Ectodermal cell (in vitro differentiated cells): ENCODE measurements around the gene ANKH.

Experiments
- H3K27ac ChIP-seq: 2 replicates; pipeline ENCODE4 v1.7.0; 2013; ENCODE audit warnings: mild to moderate bottlenecking, low read depth, low read length; ENCODE audit not compliant: insufficient read depth, poor library complexity, severe bottlenecking
- H3K27me3 ChIP-seq: 2 replicates; pipeline ENCODE4 v1.7.0; 2013; ENCODE audit warnings: mild to moderate bottlenecking, low read length; ENCODE audit not compliant: insufficient read depth, control insufficient read depth, poor library complexity, severe bottlenecking
- H3K36me3 ChIP-seq: one replicate; pipeline ENCODE4 v1.7.0; 2013; ENCODE audit warnings: low read length; ENCODE audit not compliant: control insufficient read depth, insufficient read depth
- H3K4me1 ChIP-seq: one replicate; pipeline ENCODE4 v1.7.0; 2013; ENCODE audit warnings: low read length; ENCODE audit not compliant: control insufficient read depth, insufficient read depth
- H3K4me3 ChIP-seq: 2 replicates; pipeline ENCODE4 v1.7.0; 2013; ENCODE audit warnings: low read depth, low read length, control low read depth; ENCODE audit not compliant: insufficient read depth
- H3K9me3 ChIP-seq: 2 replicates; pipeline ENCODE4 v1.7.0; 2013; ENCODE audit warnings: mild to moderate bottlenecking, low read length, moderate library complexity; ENCODE audit not compliant: control insufficient read depth
- WGBS, 2 experiments: methylation state at CpG; one replicate each; pipeline ENCODE4 v1.1.7; 2013; ENCODE audit warnings: missing lambda C conversion rate in 2 of 2; 5-methylcytosine and 5-hydroxymethylcytosine counted together

ANKH gene

DNA sequence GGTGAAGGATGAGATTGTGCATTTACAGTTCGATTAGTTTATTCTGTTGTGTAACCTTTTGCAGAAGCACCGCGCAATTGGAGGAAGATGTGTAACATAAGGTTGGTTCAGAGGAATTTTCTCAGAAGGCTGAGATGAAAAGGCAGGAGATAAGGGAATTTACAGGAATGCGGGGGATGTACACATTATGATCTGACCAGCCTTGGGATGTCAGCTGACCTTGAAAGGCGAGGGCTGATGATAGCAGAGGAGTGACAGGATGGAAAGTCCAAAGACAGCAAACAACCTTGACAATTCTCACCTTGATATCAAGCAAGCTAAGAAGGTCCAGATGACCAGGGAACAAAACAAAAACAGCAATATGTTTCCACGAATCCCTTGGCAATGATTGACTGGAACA lies 118.3 kb downstream of the ANKH start:
- WGBS, 2 experiments = 95% methylated on average over 6 of the region's 6 CpGs
- no peaks in the 10 kb centered on the region for H3K27me3 ChIP-seq

DNA sequence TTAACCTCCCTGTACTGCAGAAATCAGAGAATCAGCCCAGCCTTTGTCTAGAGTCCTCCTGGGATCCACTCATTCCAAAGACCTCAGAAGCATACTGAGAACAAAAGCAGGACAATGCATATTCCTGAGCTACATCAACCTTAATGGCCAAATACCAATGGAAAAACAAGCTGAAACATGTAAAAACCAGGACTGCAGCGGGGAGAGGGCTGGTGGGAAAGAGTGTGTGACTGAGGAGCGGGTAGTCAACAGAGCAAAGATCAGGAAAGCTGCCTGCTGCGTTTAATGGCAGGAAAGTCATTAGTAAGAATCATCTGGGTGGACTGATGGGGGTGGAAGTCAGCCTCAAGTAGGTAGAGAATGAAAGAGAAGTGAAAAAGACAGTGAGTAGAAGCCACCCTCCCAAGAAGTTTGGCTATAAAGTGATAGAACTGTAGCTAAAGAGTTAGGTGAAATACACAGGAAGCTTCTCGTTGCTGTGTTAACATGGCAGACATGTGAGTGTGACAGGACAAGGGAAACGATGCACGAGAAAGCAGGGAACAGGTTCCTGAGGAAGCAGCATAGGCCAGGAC lies 119.0 kb downstream of the ANKH start:
- Histone ChIP-seq H3K4me3 (no peak overlapping the region), H3K4me1 (no peaks in the 10 kb centered on the region), H3K9me3 (no peaks in the 10 kb centered on the region), H3K27me3 (no peaks in the 10 kb centered on the region), H3K27ac (no peak overlapping the region), H3K36me3 (no peaks in the 10 kb centered on the region)
- 77 to 83% methylated on average over 6 of the region's 6 CpGs for WGBS, 2 experiments

More for the DNA sequence above, 118.3 kb downstream of the ANKH start:
- Histone ChIP-seq H3K36me3 (no peaks in the 10 kb centered on the region), H3K27ac (no peak overlapping the region), H3K4me1 (no peaks in the 10 kb centered on the region), H3K9me3 (no peaks in the 10 kb centered on the region), H3K4me3 (no peak overlapping the region)

DNA sequence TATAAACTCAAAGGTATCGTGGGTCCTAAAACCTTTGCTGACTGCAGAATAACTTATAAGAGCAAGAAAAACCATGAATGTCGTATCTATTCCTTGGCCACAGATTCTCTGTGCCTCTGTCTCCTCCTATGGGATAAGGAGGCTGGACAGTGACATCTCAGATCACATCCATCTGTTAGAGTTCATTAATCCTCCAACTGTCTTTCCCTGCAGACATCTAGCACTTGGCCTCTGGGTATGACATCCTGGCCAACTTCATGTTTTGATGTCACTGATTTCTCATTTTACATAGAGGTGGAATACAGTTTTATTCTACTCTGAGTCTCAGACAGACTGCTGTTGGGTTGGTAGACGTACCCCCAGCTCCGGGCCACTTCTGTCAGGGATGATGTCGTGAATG lies 120.9 kb downstream of the ANKH start:
- no peaks in the 10 kb centered on the region for H3K36me3 ChIP-seq
- H3K4me1 ChIP-seq = no peaks in the 10 kb centered on the region
- H3K4me3 ChIP-seq = no peak overlapping the region
- no peaks in the 10 kb centered on the region for H3K27me3 ChIP-seq
- no peaks in the 10 kb centered on the region for H3K9me3 ChIP-seq
- H3K27ac ChIP-seq = no peak overlapping the region
- WGBS, 2 experiments = 94% methylated on average over 5 of the region's 5 CpGs

DNA sequence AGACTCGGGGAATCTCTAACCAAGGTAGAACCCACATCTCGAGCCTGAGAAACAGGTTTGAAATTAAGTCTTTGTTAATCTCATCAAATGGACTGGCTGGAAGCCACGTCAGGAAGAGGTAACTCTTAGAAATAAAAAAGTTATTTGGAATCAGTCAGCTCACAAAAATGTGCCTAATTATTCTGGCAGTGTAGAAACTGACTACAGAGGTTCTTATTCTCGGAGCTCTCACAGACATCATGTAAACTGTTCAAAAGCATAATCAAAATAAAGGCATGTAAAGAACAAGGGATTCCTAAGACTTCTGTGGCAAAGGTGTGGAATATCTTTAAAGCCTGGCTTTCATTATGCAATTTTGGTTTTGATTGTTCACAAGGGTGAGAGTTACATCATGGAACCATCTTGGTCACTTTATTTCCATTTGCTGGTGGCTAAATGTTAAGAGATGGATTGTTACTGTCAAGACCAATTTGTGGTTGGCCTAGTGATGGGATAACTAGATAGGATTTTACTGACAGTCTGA lies 121.9 kb downstream of the ANKH start:
- Histone ChIP-seq H3K4me3 (no peak overlapping the region), H3K4me1 (no peaks in the 10 kb centered on the region), H3K9me3 (no peaks in the 10 kb centered on the region), H3K27me3 (no peaks in the 10 kb centered on the region), H3K27ac (no peak overlapping the region), H3K36me3 (no peaks in the 10 kb centered on the region)
- WGBS, 2 experiments = 92% methylated on average over 4 of the region's 4 CpGs

DNA sequence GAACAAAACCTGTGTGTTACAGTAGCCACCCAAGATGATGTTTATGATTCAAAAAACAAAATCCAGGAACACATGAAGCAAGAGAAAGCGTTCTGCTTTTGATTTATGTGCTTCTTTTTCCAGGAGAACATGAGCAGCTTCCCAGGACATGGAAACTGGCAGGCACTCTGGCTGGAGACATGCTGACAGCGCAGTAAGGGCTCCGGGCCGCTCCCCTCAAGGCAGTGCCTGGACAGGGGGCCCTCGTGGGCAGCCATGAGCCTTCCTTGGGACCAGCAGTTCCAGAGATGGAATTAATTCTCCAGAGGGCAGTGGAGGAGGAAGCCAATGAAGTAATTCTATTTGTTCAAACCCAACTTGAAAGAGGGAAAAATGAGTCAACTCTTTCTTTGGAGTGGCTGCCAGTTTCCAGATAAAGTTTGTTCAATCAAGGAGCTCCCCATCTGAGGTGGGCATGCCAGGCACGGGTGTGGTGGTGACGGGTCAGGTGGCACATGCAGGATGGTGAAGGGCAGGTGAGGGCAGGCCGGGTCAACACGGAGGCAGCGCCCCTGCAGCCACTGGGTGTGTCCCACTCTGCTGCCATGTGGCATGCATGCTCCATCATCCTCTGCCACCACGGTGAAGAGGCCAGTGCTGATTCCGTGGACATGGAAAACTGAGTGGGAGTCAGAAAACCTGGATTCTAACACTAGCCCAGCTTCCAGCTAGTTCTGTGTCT lies 123.2 kb downstream of the ANKH start:
- no peak overlapping the region for H3K4me3 ChIP-seq
- 95 to 96% methylated on average over 12 of the region's 12 CpGs for WGBS, 2 experiments

DNA sequence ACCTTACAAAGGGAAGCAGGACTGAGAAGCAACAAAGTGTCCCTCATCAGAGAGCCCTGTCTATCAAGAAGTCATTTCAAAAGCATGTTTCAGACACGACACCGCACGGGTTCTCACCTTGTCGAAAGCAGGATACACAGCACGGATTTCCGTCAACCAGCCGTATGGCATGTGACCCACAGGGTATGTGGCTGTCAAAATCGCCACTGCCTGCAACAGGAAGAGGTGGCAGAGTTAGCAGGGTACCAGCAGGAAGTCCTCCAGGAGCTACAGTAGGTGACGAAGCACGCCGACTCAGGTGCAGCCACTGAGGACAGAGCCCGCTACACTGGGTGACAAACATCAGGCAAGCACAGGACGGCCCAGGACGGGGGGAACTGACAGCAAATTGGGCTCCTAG lies 125.8 kb downstream of the ANKH start:
- H3K9me3 ChIP-seq = no peaks in the 10 kb centered on the region
- no peaks in the 10 kb centered on the region for H3K36me3 ChIP-seq
- H3K27me3 ChIP-seq = no peaks in the 10 kb centered on the region
- 91% methylated on average over 14 of the region's 14 CpGs for WGBS, 2 experiments
- no peak overlapping the region for H3K4me3 ChIP-seq
- peaks cover 12% of the 10 kb centered on the region for H3K4me1 ChIP-seq
- H3K27ac ChIP-seq = no peak overlapping the region

More for the DNA sequence above, 123.2 kb downstream of the ANKH start:
- no peaks in the 10 kb centered on the region for H3K9me3 ChIP-seq
- H3K36me3 ChIP-seq = no peaks in the 10 kb centered on the region
- H3K27me3 ChIP-seq = no peaks in the 10 kb centered on the region
- no peak overlapping the region for H3K27ac ChIP-seq
- no peaks in the 10 kb centered on the region for H3K4me1 ChIP-seq

DNA sequence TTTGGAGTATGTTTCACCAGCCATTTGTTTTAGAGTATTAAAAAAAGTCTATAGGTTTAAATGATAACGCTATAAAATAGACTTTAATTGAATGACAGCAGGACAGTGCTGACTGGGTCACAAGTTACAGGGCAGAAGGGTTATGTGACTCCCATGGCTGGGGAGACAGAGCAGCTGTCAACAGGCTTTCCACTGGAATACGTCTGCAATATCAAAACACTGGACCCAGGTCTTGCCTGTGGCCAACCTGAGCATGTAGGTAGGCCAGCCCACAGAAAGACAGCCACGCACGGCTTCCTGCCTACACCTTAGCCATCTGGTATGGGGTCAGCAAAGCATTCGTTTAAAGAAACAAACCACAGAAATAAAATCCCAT lies 126.4 kb downstream of the ANKH start:
- H3K4me1 ChIP-seq = peaks cover 12% of the 10 kb centered on the region
- no peak overlapping the region for H3K4me3 ChIP-seq
- H3K36me3 ChIP-seq = no peaks in the 10 kb centered on the region
- 94 to 96% methylated on average over 5 of the region's 5 CpGs for WGBS, 2 experiments
- H3K27ac ChIP-seq = no peak overlapping the region
- no peaks in the 10 kb centered on the region for H3K27me3 ChIP-seq
- no peaks in the 10 kb centered on the region for H3K9me3 ChIP-seq

DNA sequence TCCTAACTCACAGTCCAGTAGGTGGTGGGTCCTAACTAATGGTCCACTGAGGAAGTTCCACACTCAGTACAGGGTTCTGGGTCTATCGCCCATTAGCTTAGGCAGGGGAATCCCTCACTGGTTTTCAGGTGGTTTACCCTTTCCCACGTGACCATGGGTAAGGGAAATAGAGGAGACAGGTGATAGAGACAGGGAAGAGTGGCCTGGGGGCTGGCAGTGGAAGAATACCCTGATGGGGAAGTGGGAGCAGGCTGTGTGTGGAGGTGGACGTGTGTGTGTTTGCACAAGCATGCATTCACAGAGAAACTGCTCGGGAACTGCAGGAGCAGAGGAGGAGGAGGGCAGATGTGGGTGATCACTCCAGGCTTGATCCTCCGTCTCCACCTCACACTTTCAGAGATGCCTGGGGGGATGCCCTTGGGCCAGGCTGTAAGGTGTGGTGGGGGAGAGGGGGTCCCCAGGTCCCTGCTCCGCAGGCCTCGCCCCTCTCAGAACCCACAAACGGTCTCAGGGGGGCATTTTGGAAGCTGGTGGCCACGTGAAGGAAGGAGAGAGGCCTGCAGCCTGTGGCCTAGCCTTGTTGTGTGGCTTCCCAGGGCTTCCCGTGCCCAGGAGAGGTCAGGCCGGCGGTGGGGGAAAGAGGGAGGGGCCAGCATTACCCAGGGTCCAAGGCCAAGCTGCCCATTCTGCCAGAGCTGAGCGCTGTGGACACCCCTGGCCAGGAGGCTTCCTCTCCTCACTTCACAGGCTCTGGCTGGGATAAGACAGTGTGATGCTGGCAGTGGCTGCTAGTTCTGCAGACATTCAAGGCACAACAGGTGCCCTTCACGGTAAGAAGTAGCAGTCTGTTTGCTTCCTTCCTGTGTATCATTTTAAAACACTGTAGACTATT lies 127.0 kb downstream of the ANKH start:
- Histone ChIP-seq H3K4me1 (peaks cover 12% of the 10 kb centered on the region), H3K27me3 (no peaks in the 10 kb centered on the region), H3K4me3 (no peak overlapping the region), H3K9me3 (no peaks in the 10 kb centered on the region), H3K27ac (no peak overlapping the region), H3K36me3 (no peaks in the 10 kb centered on the region)
- 89 to 93% methylated on average over 14 of the region's 14 CpGs for WGBS, 2 experiments

DNA sequence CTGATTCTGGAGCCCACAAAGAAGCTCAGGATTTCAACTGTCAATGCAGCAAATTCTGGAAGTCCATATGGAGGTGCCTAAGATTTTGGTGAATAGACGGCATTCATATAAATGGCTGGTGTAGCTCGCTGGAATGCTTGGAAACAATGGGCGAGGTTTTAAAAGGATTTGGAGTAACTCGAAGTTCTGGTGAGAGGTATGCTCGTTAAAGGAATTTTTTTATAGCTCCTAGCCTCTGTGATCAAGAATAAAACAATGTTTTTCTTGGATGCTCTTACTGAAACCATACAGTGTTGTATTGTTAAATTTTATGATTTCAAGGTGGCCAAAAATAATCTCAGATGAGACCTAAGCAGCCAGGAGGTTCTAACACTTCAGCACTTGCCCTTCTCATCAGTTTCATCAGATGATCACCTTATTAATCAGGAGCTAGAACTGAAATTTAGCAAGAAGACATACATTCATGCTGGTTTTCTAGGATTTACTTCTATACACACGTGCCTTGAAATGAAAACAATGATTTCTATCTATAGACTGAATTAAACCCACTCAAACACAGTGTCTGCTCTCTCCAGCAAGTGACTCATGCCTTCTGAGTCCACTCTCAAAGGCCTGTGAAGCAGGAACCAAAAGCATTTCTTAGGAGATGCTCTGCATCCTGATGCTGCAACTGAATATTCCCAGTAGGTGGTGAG lies 127.8 kb downstream of the ANKH start:
- Histone ChIP-seq H3K36me3 (no peaks in the 10 kb centered on the region), H3K4me3 (no peak overlapping the region), H3K27ac (no peak overlapping the region), H3K9me3 (no peaks in the 10 kb centered on the region), H3K4me1 (peaks cover 12% of the 10 kb centered on the region), H3K27me3 (no peaks in the 10 kb centered on the region)
- 88 to 92% methylated on average over 6 of the region's 6 CpGs for WGBS, 2 experiments
